GM12801 (cell line): ENCODE measurements around the gene BCL7A.

ENCODE experiments used
- CTCF ChIP-seq: IDR thresholded peaks from one replicate; pipeline ENCODE4 v1.5.1; 2011; ENCODE audit warnings: control low read depth; ENCODE audit not compliant: insufficient read length; ENCODE audit errors: extremely low read depth

BCL7A gene

GRCh38 chr12:122072031-122072970 is 50.6 kb downstream of the BCL7A start:
- no peak for TF ChIP-seq CTCF

GRCh38 chr12:122073815-122074214 is 52.1 kb downstream of the BCL7A start:
- no peak for TF ChIP-seq CTCF

GRCh38 chr12:122076743-122077495 is 55.2 kb downstream of the BCL7A start:
- TF ChIP-seq CTCF: no peak

- TF ChIP-seq CTCF: no peak
Observed at GRCh38 chr12:122078141-122079032, 56.7 kb downstream of the BCL7A start, which contains the start of gene MLXIP. Gene MLXIP (plus strand): TSS chr12:122078756. CDS start chr12:122078854, 98 bp downstream.

- no peak for TF ChIP-seq CTCF
Observed at GRCh38 chr12:122079033-122079531, 57.4 kb downstream of the BCL7A start.

- TF ChIP-seq CTCF: no peak
Observed at GRCh38 chr12:122079532-122080081, 57.9 kb downstream of the BCL7A start.
